ENCODE results near the gene KDM6A.
"Not testable (repeated sequence)": the region's sequence is repeated elsewhere in the genome, so short reads cannot be mapped to it uniquely, and the experiment has no call there.

The KDM6A gene

GRCh38 chrX:44931441-44931973 lies 58.5 kb downstream of the KDM6A start:
- no peak for DNase-seq

GRCh38 chrX:44935172-44935571 lies 62.2 kb downstream of the KDM6A start:
- no peak for DNase-seq

GRCh38 chrX:44935640-44936039 lies 62.7 kb downstream of the KDM6A start:
- DNase-seq = no peak

GRCh38 chrX:44937606-44938005 lies 64.6 kb downstream of the KDM6A start:
- DNase-seq = no peak

- DNase-seq = no peak
Measured at GRCh38 chrX:44938111-44938510, 65.1 kb downstream of the KDM6A start.

- DNase-seq = not testable (repeated sequence)
Measured at GRCh38 chrX:44940541-44940940, 67.6 kb downstream of the KDM6A start.

GRCh38 chrX:44943007-44943406 lies 70.0 kb downstream of the KDM6A start:
- no peak for DNase-seq

- DNase-seq = no peak
Measured at GRCh38 chrX:44944894-44945293, 71.9 kb downstream of the KDM6A start.

- peak; percentile 7 to 10 for DNase-seq
Measured at GRCh38 chrX:44945736-44946135, 72.7 kb downstream of the KDM6A start.

- DNase-seq = peak in 1 of 2 donors; percentile 17
Measured at GRCh38 chrX:44946771-44947170, 73.8 kb downstream of the KDM6A start.

GRCh38 chrX:44947995-44948394 lies 75.0 kb downstream of the KDM6A start:
- DNase-seq = no peak

GRCh38 chrX:44948406-44948805 lies 75.4 kb downstream of the KDM6A start:
- DNase-seq = no peak

- DNase-seq = no peak
Measured at GRCh38 chrX:44949125-44949524, 76.1 kb downstream of the KDM6A start.

GRCh38 chrX:44950471-44951366 lies 77.7 kb downstream of the KDM6A start:
- not testable (repeated sequence) for DNase-seq

- DNase-seq = no peak
Measured at GRCh38 chrX:44951572-44952067, 78.6 kb downstream of the KDM6A start.

GRCh38 chrX:44952329-44953027 lies 79.5 kb downstream of the KDM6A start:
- no peak for DNase-seq

- no peak for DNase-seq
Measured at GRCh38 chrX:44953734-44954502, 80.9 kb downstream of the KDM6A start.

- no peak for DNase-seq
Measured at GRCh38 chrX:44954562-44954961, 81.6 kb downstream of the KDM6A start.

- no peak for DNase-seq
Measured at GRCh38 chrX:44957848-44958247, 84.9 kb downstream of the KDM6A start.

- DNase-seq = no peak
Measured at GRCh38 chrX:44958480-44958879, 85.5 kb downstream of the KDM6A start.

- DNase-seq = no peak
Measured at GRCh38 chrX:44961817-44962607, 89.0 kb downstream of the KDM6A start.

GRCh38 chrX:44962944-44963343 lies 90.0 kb downstream of the KDM6A start:
- no peak for DNase-seq
